Suprapubic skin (tissue), 4 donors: ENCODE data around the gene ADD3. TPM values are rescaled to one million over a fixed set of nuclear protein-coding genes. Genes with fewer than 3 reads are reported as not detected.

Experiments used
- DNase-seq, 2 donors: peaks; one replicate each; pipeline ENCODE4 v3.0.0-alpha.2; 2019; ENCODE audit warnings: low spot score in 2 of 2
- H3K27ac ChIP-seq: fragments of 200-600 bp; sonication (generic); one replicate; pipeline ENCODE4 v1.5.1; 2019
- H3K27me3 ChIP-seq: fragments of 200-600 bp; sonication (generic); one replicate; pipeline ENCODE4 v1.5.1; 2019
- H3K36me3 ChIP-seq: fragments of 200-600 bp; sonication (generic); one replicate; pipeline ENCODE4 v1.5.1; 2019
- H3K4me1 ChIP-seq: fragments of 200-600 bp; sonication (generic); one replicate; pipeline ENCODE4 v1.5.1; 2019
- H3K4me3 ChIP-seq: fragments of 200-600 bp; sonication (generic); one replicate; pipeline ENCODE4 v1.5.1; 2019; ENCODE audit warnings: mild to moderate bottlenecking
- H3K9me3 ChIP-seq: fragments of 200-600 bp; sonication (generic); one replicate; pipeline ENCODE4 v1.5.1; 2019
- EP300 ChIP-seq: sonication (generic); formaldehyde crosslinking; IDR thresholded peaks from one replicate; pipeline ENCODE4 v1.6.1; 2017; ENCODE audit warnings: antibody characterized with exemption
- POLR2A ChIP-seq, 2 donors: fragments of 450-650 bp; IDR thresholded peaks; one replicate each; pipeline ENCODE4 v1.6.1; 2017; ENCODE audit warnings: antibody characterized with exemption in 2 of 2, mild to moderate bottlenecking in 2 of 2, moderate library complexity in 2 of 2
- POLR2AphosphoS5 ChIP-seq, 3 donors: sonication (generic); formaldehyde crosslinking; IDR thresholded peaks; one replicate each; pipeline ENCODE4 v1.6.1; 2017; ENCODE audit warnings: antibody characterized with exemption in 3 of 3
- WGBS: methylation state at CpG from one replicate; pipeline ENCODE4 v1.1.5; 2018; 5-methylcytosine and 5-hydroxymethylcytosine counted together
- total RNA-seq, 4 donors: library from RNA; depleted of rRNA; stranded (reverse); fragments of >200 nt; gene quantifications; one replicate each; pipeline ENCODE4 v1.1.0, GENCODE V29; 2016
- TF ChIP-seq, protein P1 (sequence below), 2 donors: fragments of 200-600 bp in 1 of 2; fragments of 450-650 bp in 1 of 2; sonication (generic) in 1 of 2; IDR thresholded peaks; one replicate each; pipeline ENCODE4 v1.5.1; 2016 to 2019; ENCODE audit warnings: antibody characterized with exemption in 2 of 2, mild to moderate bottlenecking in 1 of 2, moderate library complexity in 1 of 2

The ADD3 gene
- total RNA-seq, 4 donors from 2014 or later: 72.6 to 335 (median 279) TPM

DNA sequence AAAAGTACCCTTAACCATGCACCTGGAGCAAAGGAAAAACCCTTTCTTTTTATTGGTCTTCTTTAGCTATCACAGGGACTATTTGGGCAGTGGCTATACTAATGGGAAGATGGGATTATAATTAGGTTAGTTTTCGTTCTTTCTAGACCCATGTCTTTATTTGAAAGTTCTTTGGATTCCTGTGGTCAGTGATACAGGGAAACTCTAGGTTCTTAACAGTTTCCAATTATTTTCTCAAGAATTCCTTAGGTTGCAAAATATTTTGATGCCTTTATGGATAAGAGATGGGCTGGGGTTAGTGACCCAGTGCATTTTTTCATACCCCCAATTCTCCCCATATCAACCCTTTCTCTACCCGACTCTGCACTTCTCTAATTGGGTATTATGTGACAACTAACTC lies 49.0 kb downstream of the ADD3 start:
- H3K4me3 ChIP-seq: no peak overlapping the region
- no peak for TF ChIP-seq EP300
- TF ChIP-seq POLR2AphosphoS5 (IDR thresholded peaks at IDR 0.05): no peak
- TF ChIP-seq POLR2A (IDR thresholded peaks at IDR 0.05): no peak
- TF ChIP-seq, protein P1, sequence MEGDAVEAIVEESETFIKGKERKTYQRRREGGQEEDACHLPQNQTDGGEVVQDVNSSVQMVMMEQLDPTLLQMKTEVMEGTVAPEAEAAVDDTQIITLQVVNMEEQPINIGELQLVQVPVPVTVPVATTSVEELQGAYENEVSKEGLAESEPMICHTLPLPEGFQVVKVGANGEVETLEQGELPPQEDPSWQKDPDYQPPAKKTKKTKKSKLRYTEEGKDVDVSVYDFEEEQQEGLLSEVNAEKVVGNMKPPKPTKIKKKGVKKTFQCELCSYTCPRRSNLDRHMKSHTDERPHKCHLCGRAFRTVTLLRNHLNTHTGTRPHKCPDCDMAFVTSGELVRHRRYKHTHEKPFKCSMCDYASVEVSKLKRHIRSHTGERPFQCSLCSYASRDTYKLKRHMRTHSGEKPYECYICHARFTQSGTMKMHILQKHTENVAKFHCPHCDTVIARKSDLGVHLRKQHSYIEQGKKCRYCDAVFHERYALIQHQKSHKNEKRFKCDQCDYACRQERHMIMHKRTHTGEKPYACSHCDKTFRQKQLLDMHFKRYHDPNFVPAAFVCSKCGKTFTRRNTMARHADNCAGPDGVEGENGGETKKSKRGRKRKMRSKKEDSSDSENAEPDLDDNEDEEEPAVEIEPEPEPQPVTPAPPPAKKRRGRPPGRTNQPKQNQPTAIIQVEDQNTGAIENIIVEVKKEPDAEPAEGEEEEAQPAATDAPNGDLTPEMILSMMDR (IDR thresholded peaks at IDR 0.05): no peak
- DNase-seq: no peak
- H3K36me3 ChIP-seq: no peaks in the 10 kb centered on the region
- WGBS: 66% methylated on average over 2 of the region's 2 CpGs
- peaks cover 21% of the 10 kb centered on the region for H3K4me1 ChIP-seq
- no peak overlapping the region for H3K27ac ChIP-seq
- no peaks in the 10 kb centered on the region for H3K27me3 ChIP-seq
- no peaks in the 10 kb centered on the region for H3K9me3 ChIP-seq

DNA sequence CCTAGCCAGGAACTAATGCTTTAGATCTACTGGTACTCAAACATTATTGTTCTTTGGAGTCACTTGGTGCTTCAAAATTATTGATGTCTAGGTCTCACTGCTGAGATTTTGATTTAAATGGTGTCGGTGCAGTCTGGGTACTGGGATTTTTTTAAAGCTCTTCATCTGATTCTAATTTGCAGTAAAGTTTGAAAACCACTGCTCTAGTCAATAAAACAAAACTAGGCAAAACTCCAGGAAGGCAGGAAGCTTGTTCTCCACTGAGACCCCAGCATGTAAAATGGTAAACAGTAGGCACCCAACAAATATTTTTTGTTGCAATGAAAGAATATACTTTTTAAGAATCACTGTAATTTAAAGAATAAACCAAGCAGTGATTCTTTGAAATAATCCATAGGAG lies 49.7 kb downstream of the ADD3 start:
- 50% methylated on average over 1 of the region's 1 CpG for WGBS
- no peak for DNase-seq
- H3K9me3 ChIP-seq: no peaks in the 10 kb centered on the region
- H3K36me3 ChIP-seq: no peaks in the 10 kb centered on the region
- H3K4me3 ChIP-seq: no peak overlapping the region
- H3K4me1 ChIP-seq: peaks cover 19% of the 10 kb centered on the region
- TF ChIP-seq POLR2AphosphoS5 (IDR thresholded peaks at IDR 0.05): no peak
- TF ChIP-seq, protein P1 (IDR thresholded peaks at IDR 0.05): no peak
- TF ChIP-seq EP300: no peak
- TF ChIP-seq POLR2A (IDR thresholded peaks at IDR 0.05): no peak
- H3K27me3 ChIP-seq: no peaks in the 10 kb centered on the region
- no peak overlapping the region for H3K27ac ChIP-seq

DNA sequence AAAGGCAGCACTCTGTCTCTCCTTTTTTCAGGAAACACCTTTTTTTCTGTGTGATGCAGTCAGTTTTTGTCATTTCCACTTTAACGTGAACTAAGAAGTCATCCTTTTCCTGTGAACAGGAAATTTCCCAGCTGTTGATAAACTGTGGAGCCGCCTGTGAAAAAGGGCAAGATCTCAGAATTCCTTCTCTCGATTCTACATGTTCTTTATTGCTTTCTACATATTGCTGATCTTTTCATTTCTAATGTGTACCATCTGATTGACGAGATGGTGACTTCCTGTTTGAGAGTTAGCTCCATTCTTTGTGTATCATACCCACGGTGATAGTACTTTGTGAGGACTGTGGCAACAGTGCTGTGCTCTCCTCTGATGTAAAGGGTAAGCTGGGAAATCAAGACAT lies 50.4 kb downstream of the ADD3 start:
- Histone ChIP-seq H3K27me3 (no peaks in the 10 kb centered on the region), H3K36me3 (no peaks in the 10 kb centered on the region), H3K4me1 (peaks cover 15% of the 10 kb centered on the region), H3K9me3 (no peaks in the 10 kb centered on the region), H3K27ac (no peak overlapping the region), H3K4me3 (no peak overlapping the region)
- WGBS: 59% methylated on average over 5 of the region's 5 CpGs
- no peak for DNase-seq
- TF ChIP-seq POLR2AphosphoS5 (IDR thresholded peaks at IDR 0.05) (no peak), POLR2A (IDR thresholded peaks at IDR 0.05) (no peak), EP300 (no peak)
- TF ChIP-seq, protein P1 (IDR thresholded peaks at IDR 0.05): no peak

DNA sequence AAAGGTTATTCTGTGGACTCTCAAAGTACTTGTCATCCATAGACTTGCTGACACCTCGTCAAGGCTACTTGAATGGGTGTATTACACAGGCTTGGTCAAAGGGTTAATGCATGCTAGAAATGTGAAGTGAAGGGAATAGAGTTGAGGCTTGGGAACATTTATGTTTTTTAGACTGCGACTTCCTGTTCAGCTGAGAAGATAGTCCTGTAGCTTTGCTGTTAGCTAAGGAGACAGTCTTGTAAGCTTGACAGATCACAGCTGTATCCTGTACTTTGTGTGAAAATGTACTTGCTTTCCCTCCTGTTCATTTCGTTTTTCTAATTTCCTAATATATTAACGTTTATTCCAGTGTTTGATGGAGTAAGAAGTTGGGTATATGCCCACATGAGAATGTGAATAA lies 52.1 kb downstream of the ADD3 start:
- H3K36me3 ChIP-seq: no peaks in the 10 kb centered on the region
- no peaks in the 10 kb centered on the region for H3K9me3 ChIP-seq
- 56% methylated on average over 4 of the region's 4 CpGs for WGBS
- peaks cover 15% of the 10 kb centered on the region for H3K4me1 ChIP-seq
- TF ChIP-seq POLR2A (IDR thresholded peaks at IDR 0.05): no peak
- no peak for TF ChIP-seq POLR2AphosphoS5 (IDR thresholded peaks at IDR 0.05)
- no peak for TF ChIP-seq EP300
- TF ChIP-seq, protein P1 (IDR thresholded peaks at IDR 0.05): no peak
- H3K27me3 ChIP-seq: no peaks in the 10 kb centered on the region
- no peak for DNase-seq
- H3K27ac ChIP-seq: no peak overlapping the region
- H3K4me3 ChIP-seq: no peak overlapping the region

DNA sequence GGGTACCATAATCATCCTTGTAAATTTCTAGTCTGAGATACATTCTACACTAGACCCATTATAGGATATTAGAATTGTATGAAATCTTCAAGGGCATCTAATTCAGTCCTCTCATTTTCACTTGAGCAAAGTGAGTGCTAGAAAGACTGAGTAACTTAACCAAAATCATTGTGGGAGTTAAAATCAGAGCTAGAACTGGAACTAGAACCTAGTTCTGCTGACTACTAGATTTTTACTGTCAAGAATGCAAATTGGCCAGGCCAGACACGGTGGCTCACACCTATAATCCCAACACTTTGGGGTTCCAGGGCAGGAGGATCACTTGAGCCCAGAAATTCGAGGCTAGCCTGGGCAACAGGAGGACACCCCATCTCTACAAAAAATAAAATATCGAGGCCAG lies 53.9 kb downstream of the ADD3 start:
- Histone ChIP-seq H3K9me3 (no peaks in the 10 kb centered on the region), H3K27me3 (no peaks in the 10 kb centered on the region), H3K4me1 (peaks cover 15% of the 10 kb centered on the region), H3K27ac (no peak overlapping the region), H3K36me3 (no peaks in the 10 kb centered on the region), H3K4me3 (no peak overlapping the region)
- TF ChIP-seq POLR2AphosphoS5 (IDR thresholded peaks at IDR 0.05): no peak
- no peak for TF ChIP-seq POLR2A (IDR thresholded peaks at IDR 0.05)
- TF ChIP-seq, protein P1 (IDR thresholded peaks at IDR 0.05): no peak
- TF ChIP-seq EP300: no peak
- 92% methylated on average over 3 of the region's 3 CpGs for WGBS
- no peak for DNase-seq
